HG03521 (cell line): Measurements from ENCODE around the gene PDZD4.
"Not testable (repeated sequence)": the region's sequence is repeated elsewhere in the genome, so short reads cannot be mapped to it uniquely, and the experiment has no call there.

Experiments
- ATAC-seq: cut with Tn5 transposase; IDR thresholded peaks from one replicate; pipeline ENCODE4 v1.9.1; 2021; ENCODE audit warnings: mild to moderate bottlenecking, moderate library complexity; ENCODE audit not compliant: unreplicated experiment

PDZD4 gene

GRCh38 chrX:153845195-153845594 lies 14.9 kb upstream of the PDZD4 start:
- ATAC-seq, result no peak

GRCh38 chrX:153844509-153845082 lies 14.3 kb upstream of the PDZD4 start:
- ATAC-seq, result no peak

- ATAC-seq, result no peak
Measured at GRCh38 chrX:153836921-153837320, 6.6 kb upstream of the PDZD4 start.

GRCh38 chrX:153832728-153833127 lies 2.4 kb upstream of the PDZD4 start:
- no peak for ATAC-seq

- no peak for ATAC-seq
Measured at GRCh38 chrX:153831429-153832150, 1.2 kb upstream of the PDZD4 start.

- no peak for ATAC-seq
Measured at GRCh38 chrX:153830640-153831428, 490 bp upstream of the PDZD4 start.

- ATAC-seq, result no peak
Measured at GRCh38 chrX:153829549-153829798, 870 bp downstream of the PDZD4 start.

GRCh38 chrX:153828723-153829548 lies 1.4 kb downstream of the PDZD4 start:
- ATAC-seq, result no peak

- ATAC-seq, result no peak
Measured at GRCh38 chrX:153828308-153828707, 2.0 kb downstream of the PDZD4 start.

GRCh38 chrX:153827903-153828302 lies 2.4 kb downstream of the PDZD4 start:
- no peak for ATAC-seq

- ATAC-seq, result no peak
Measured at GRCh38 chrX:153827016-153827415, 3.3 kb downstream of the PDZD4 start.

- no peak for ATAC-seq
Measured at GRCh38 chrX:153825042-153825441, 5.3 kb downstream of the PDZD4 start.

- no peak for ATAC-seq
Measured at GRCh38 chrX:153824348-153824747, 6.0 kb downstream of the PDZD4 start.

- no peak for ATAC-seq
Measured at GRCh38 chrX:153821066-153821465, 9.3 kb downstream of the PDZD4 start.

GRCh38 chrX:153820601-153821000 lies 9.7 kb downstream of the PDZD4 start:
- no peak for ATAC-seq

- no peak for ATAC-seq
Measured at GRCh38 chrX:153819384-153820040, 10.8 kb downstream of the PDZD4 start.

GRCh38 chrX:153818571-153819383 lies 11.6 kb downstream of the PDZD4 start:
- no peak for ATAC-seq

GRCh38 chrX:153818064-153818463 lies 12.3 kb downstream of the PDZD4 start:
- ATAC-seq, result not testable (repeated sequence)

- ATAC-seq, result no peak
Measured at GRCh38 chrX:153816831-153817690, 13.3 kb downstream of the PDZD4 start.
